A549 treated with GW870086 at 1 μM for 4 hours (cell line): Measurements from ENCODE around the gene MEP1A. TPM values are rescaled to one million over a fixed set of nuclear protein-coding genes. Genes with fewer than 3 reads are reported as not detected.

Source experiments
- total RNA-seq: library from RNA; stranded (reverse); fragments of 200-300 nt; extraction: Qiagen RNA extraction; gene quantifications from 5 replicates; pipeline ENCODE4 v1.2.3, GENCODE V29; 2022; ENCODE audit warnings: low read depth

MEP1A gene, protein sequence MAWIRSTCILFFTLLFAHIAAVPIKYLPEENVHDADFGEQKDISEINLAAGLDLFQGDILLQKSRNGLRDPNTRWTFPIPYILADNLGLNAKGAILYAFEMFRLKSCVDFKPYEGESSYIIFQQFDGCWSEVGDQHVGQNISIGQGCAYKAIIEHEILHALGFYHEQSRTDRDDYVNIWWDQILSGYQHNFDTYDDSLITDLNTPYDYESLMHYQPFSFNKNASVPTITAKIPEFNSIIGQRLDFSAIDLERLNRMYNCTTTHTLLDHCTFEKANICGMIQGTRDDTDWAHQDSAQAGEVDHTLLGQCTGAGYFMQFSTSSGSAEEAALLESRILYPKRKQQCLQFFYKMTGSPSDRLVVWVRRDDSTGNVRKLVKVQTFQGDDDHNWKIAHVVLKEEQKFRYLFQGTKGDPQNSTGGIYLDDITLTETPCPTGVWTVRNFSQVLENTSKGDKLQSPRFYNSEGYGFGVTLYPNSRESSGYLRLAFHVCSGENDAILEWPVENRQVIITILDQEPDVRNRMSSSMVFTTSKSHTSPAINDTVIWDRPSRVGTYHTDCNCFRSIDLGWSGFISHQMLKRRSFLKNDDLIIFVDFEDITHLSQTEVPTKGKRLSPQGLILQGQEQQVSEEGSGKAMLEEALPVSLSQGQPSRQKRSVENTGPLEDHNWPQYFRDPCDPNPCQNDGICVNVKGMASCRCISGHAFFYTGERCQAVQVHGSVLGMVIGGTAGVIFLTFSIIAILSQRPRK
- total RNA-seq, result not detected in 5 replicates

GRCh38 chr6:46793138-46793537 lies at the start of gene MEP1A:
TSS of gene MEP1A (plus strand) at chr6:46793389. CDS start at chr6:46793399, 10 bp downstream.

GRCh38 chr6:46746696-46747095 lies 46.5 kb upstream of the MEP1A start, which contains the start of gene ANKRD66:
TSS of gene ANKRD66 (plus strand) at chr6:46746933. CDS start at chr6:46751949, 5,016 bp downstream.

Other genes with a start within 250 kb of the MEP1A start
- 0.06 to 0.16 TPM in 2 of 5 replicates, not detected in the others for gene CYP39A1, start 140.6 kb upstream of the MEP1A start, total RNA-seq
- 0.44 to 1.3 TPM (median 0.47 TPM) in 5 replicates for gene SLC25A27, start 140.4 kb upstream of the MEP1A start, total RNA-seq
- gene TDRD6, start 105.5 kb upstream of the MEP1A start, total RNA-seq, result not detected in 5 replicates
- not detected in 5 replicates for gene PLA2G7, start 58.0 kb upstream of the MEP1A start, total RNA-seq
- gene ANKRD66, start 46.5 kb upstream of the MEP1A start, total RNA-seq, result not detected in 5 replicates
- 0.17 TPM in 1 of 5 replicates, not detected in the others for gene ADGRF5, start 128.5 kb downstream of the MEP1A start, total RNA-seq
- 0.08 TPM in 1 of 5 replicates, not detected in the others for gene ADGRF1, start 248.9 kb downstream of the MEP1A start, total RNA-seq